ENCODE data around the gene DPY19L2. TPM values are rescaled to one million over a fixed set of nuclear protein-coding genes. Genes with fewer than 3 reads are reported as not detected.
A peak's percentile ranks its signal among the peaks of the same experiment; 100 is the strongest.
"Not testable (repeated sequence)": the region's sequence is repeated elsewhere in the genome, so short reads cannot be mapped to it uniquely, and the experiment has no call there.

The DPY19L2 gene
- total and polyA plus RNA-seq, 2 donors (not counting 1 experiment from before 2014, with no cell fraction given), result 5.0 TPM

- not testable (repeated sequence) for H3K9me3 ChIP-seq (ENCODE audit: control insufficient read depth, insufficient read depth, low read depth, low read length); H3K4me2 ChIP-seq (ENCODE audit: extremely low read depth, insufficient read depth, low read length)
- DNase-seq (ENCODE audit: low read depth in 2 of 2), result peak in 1 of 2 donors; percentile 22
Observed at GRCh38 chr12:63669936-63670335, 1.6 kb upstream of the DPY19L2 start.

GRCh38 chr12:63669427-63669826 is 1.1 kb upstream of the DPY19L2 start:
- H3K4me1 ChIP-seq (ENCODE audit: control insufficient read depth, extremely low read depth, insufficient read depth, low read length), result not testable (repeated sequence)
- peak overlapping the region; percentile 13 for H3K4me2 ChIP-seq (ENCODE audit: extremely low read depth, insufficient read depth, low read length)

More at GRCh38 chr12:63669936-63670335, 1.6 kb upstream of the DPY19L2 start:
- not testable (repeated sequence) for H3K27me3 ChIP-seq (ENCODE audit: control insufficient read depth, insufficient read depth, low read length); H3K36me3 ChIP-seq (ENCODE audit: control insufficient read depth, insufficient read depth, low read length); H4K20me1 ChIP-seq (ENCODE audit: control insufficient read depth, extremely low read depth, insufficient read depth, low read length); H3K9ac ChIP-seq (ENCODE audit: insufficient read depth, low read length); H3K27ac ChIP-seq (ENCODE audit: insufficient read depth, low read length); H3K79me2 ChIP-seq (ENCODE audit: control insufficient read depth, insufficient read depth, low read length); H3K4me3 ChIP-seq (replicated peaks in 1 of 4; ENCODE audit: control extremely low read depth in 1 of 4, insufficient read depth in 1 of 4, low read depth in 3 of 4, low read length in 4 of 4); H2AFZ ChIP-seq (ENCODE audit: low read length); H3K4me1 ChIP-seq (ENCODE audit: control insufficient read depth, extremely low read depth, insufficient read depth, low read length)

GRCh38 chr12:63668800-63669365 is 590 bp upstream of the DPY19L2 start:
- not testable (repeated sequence) for H3K36me3 ChIP-seq (ENCODE audit: control insufficient read depth, insufficient read depth, low read length); H3K4me1 ChIP-seq (ENCODE audit: control insufficient read depth, extremely low read depth, insufficient read depth, low read length); H4K20me1 ChIP-seq (ENCODE audit: control insufficient read depth, extremely low read depth, insufficient read depth, low read length); H3K27ac ChIP-seq (ENCODE audit: insufficient read depth, low read length); H3K27me3 ChIP-seq (ENCODE audit: control insufficient read depth, insufficient read depth, low read length); H3K9me3 ChIP-seq (ENCODE audit: control insufficient read depth, insufficient read depth, low read depth, low read length); H3K9ac ChIP-seq (ENCODE audit: insufficient read depth, low read length); H3K79me2 ChIP-seq (ENCODE audit: control insufficient read depth, insufficient read depth, low read length)
- Histone ChIP-seq H2AFZ (ENCODE audit: low read length) (peak overlapping the region; percentile 90), H3K4me3 (replicated peaks in 1 of 4; ENCODE audit: control extremely low read depth in 1 of 4, insufficient read depth in 1 of 4, low read depth in 3 of 4, low read length in 4 of 4) (peak overlapping the region; percentile 63 to 82 (median 80)), H3K4me2 (ENCODE audit: extremely low read depth, insufficient read depth, low read length) (peak overlapping the region; percentile 28)
- DNase-seq (ENCODE audit: low read depth in 2 of 2), result peak; percentile 33 to 51

More at GRCh38 chr12:63669427-63669826, 1.1 kb upstream of the DPY19L2 start:
- H3K79me2 ChIP-seq (ENCODE audit: control insufficient read depth, insufficient read depth, low read length); H3K27me3 ChIP-seq (ENCODE audit: control insufficient read depth, insufficient read depth, low read length); H3K27ac ChIP-seq (ENCODE audit: insufficient read depth, low read length); H3K9me3 ChIP-seq (ENCODE audit: control insufficient read depth, insufficient read depth, low read depth, low read length); H3K36me3 ChIP-seq (ENCODE audit: control insufficient read depth, insufficient read depth, low read length); H3K9ac ChIP-seq (ENCODE audit: insufficient read depth, low read length); H2AFZ ChIP-seq (ENCODE audit: low read length); H4K20me1 ChIP-seq (ENCODE audit: control insufficient read depth, extremely low read depth, insufficient read depth, low read length): not testable (repeated sequence)
- H3K4me3 ChIP-seq (replicated peaks in 1 of 4; ENCODE audit: control extremely low read depth in 1 of 4, insufficient read depth in 1 of 4, low read depth in 3 of 4, low read length in 4 of 4), result peak overlapping the region in 1 of 4 experiments; percentile 82
- DNase-seq (ENCODE audit: low read depth in 2 of 2), result peak in 1 of 2 donors; percentile 12

- H3K9me3 ChIP-seq (ENCODE audit: control insufficient read depth, insufficient read depth, low read depth, low read length); H3K4me2 ChIP-seq (ENCODE audit: extremely low read depth, insufficient read depth, low read length); H3K4me3 ChIP-seq (replicated peaks in 1 of 4; ENCODE audit: control extremely low read depth in 1 of 4, insufficient read depth in 1 of 4, low read depth in 3 of 4, low read length in 4 of 4); H4K20me1 ChIP-seq (ENCODE audit: control insufficient read depth, extremely low read depth, insufficient read depth, low read length); H3K9ac ChIP-seq (ENCODE audit: insufficient read depth, low read length); H3K4me1 ChIP-seq (ENCODE audit: control insufficient read depth, extremely low read depth, insufficient read depth, low read length); H2AFZ ChIP-seq (ENCODE audit: low read length); H3K27ac ChIP-seq (ENCODE audit: insufficient read depth, low read length); H3K27me3 ChIP-seq (ENCODE audit: control insufficient read depth, insufficient read depth, low read length); H3K79me2 ChIP-seq (ENCODE audit: control insufficient read depth, insufficient read depth, low read length); H3K36me3 ChIP-seq (ENCODE audit: control insufficient read depth, insufficient read depth, low read length): not testable (repeated sequence)
- DNase-seq (ENCODE audit: low read depth in 2 of 2), result peak in 1 of 2 donors; percentile 34
Observed at GRCh38 chr12:63663005-63663404, 5.3 kb downstream of the DPY19L2 start.

- not testable (repeated sequence) for H3K9me3 ChIP-seq (ENCODE audit: control insufficient read depth, insufficient read depth, low read depth, low read length); H3K27me3 ChIP-seq (ENCODE audit: control insufficient read depth, insufficient read depth, low read length); H4K20me1 ChIP-seq (ENCODE audit: control insufficient read depth, extremely low read depth, insufficient read depth, low read length); H3K4me2 ChIP-seq (ENCODE audit: extremely low read depth, insufficient read depth, low read length); DNase-seq (ENCODE audit: low read depth in 2 of 2); H2AFZ ChIP-seq (ENCODE audit: low read length); H3K79me2 ChIP-seq (ENCODE audit: control insufficient read depth, insufficient read depth, low read length); H3K4me3 ChIP-seq (replicated peaks in 1 of 4; ENCODE audit: control extremely low read depth in 1 of 4, insufficient read depth in 1 of 4, low read depth in 3 of 4, low read length in 4 of 4); H3K4me1 ChIP-seq (ENCODE audit: control insufficient read depth, extremely low read depth, insufficient read depth, low read length); H3K27ac ChIP-seq (ENCODE audit: insufficient read depth, low read length); H3K36me3 ChIP-seq (ENCODE audit: control insufficient read depth, insufficient read depth, low read length); H3K9ac ChIP-seq (ENCODE audit: insufficient read depth, low read length)
Observed at GRCh38 chr12:63658501-63658900, 9.8 kb downstream of the DPY19L2 start.

GRCh38 chr12:63656407-63656806 is 11.9 kb downstream of the DPY19L2 start:
- not testable (repeated sequence) for H3K9me3 ChIP-seq (ENCODE audit: control insufficient read depth, insufficient read depth, low read depth, low read length); H3K27ac ChIP-seq (ENCODE audit: insufficient read depth, low read length); DNase-seq (ENCODE audit: low read depth in 2 of 2); H3K4me2 ChIP-seq (ENCODE audit: extremely low read depth, insufficient read depth, low read length); H3K36me3 ChIP-seq (ENCODE audit: control insufficient read depth, insufficient read depth, low read length); H2AFZ ChIP-seq (ENCODE audit: low read length); H3K79me2 ChIP-seq (ENCODE audit: control insufficient read depth, insufficient read depth, low read length); H3K4me1 ChIP-seq (ENCODE audit: control insufficient read depth, extremely low read depth, insufficient read depth, low read length); H3K27me3 ChIP-seq (ENCODE audit: control insufficient read depth, insufficient read depth, low read length); H4K20me1 ChIP-seq (ENCODE audit: control insufficient read depth, extremely low read depth, insufficient read depth, low read length); H3K4me3 ChIP-seq (replicated peaks in 1 of 4; ENCODE audit: control extremely low read depth in 1 of 4, insufficient read depth in 1 of 4, low read depth in 3 of 4, low read length in 4 of 4); H3K9ac ChIP-seq (ENCODE audit: insufficient read depth, low read length)

Measured in fibroblast of lung (primary cell).